Naive thymus-derived CD4-positive, alpha-beta T cell (primary cell): ENCODE data around the gene KCTD1. TPM values are rescaled to one million over a fixed set of nuclear protein-coding genes. Genes with fewer than 3 reads are reported as not detected.
"Not testable (repeated sequence)": the region's sequence is repeated elsewhere in the genome, so short reads cannot be mapped to it uniquely, and the experiment has no call there.

Experiments used
- ATAC-seq: fragments of 150-1000 bp; cut with Tn5 transposase; 2 replicates; pipeline ENCODE4 v1.10.0; 2021; ENCODE audit warnings: mild to moderate bottlenecking, moderate library complexity
- CTCF ChIA-PET: fragments of 350-600 bp; sonication (Branson Sonifier 250); formaldehyde crosslinking; loops from one replicate; lab custom pipeline; 2021; ENCODE audit warnings: antibody characterized with exemption; lab: Charles Lee
- POLR2A ChIA-PET: fragments of 350-600 bp; sonication (Branson Sonifier 250); formaldehyde crosslinking; loops from one replicate; lab custom pipeline; 2021; ENCODE audit warnings: antibody characterized with exemption, inconsistent platforms; lab: Charles Lee
- DNase-seq, 9 donors: peaks; one replicate each; pipeline versions ENCODE4 v3.0.0 to v3.0.0-alpha.2; 2020 to 2022; ENCODE audit warnings: mixed read lengths in 1 of 9
- H3K27ac ChIP-seq: one replicate; pipeline ENCODE4 v1.7.0; 2013; ENCODE audit warnings: mild to moderate bottlenecking, low read depth, low read length, moderate library complexity
- H3K27me3 ChIP-seq, 2 donors: one replicate each; pipeline ENCODE4 v1.7.0; 2013; ENCODE audit warnings: low read length in 2 of 2, mild to moderate bottlenecking in 2 of 2, moderate library complexity in 2 of 2; ENCODE audit not compliant: control insufficient read depth in 2 of 2, insufficient read depth in 2 of 2
- H3K36me3 ChIP-seq, 3 experiments: 1 replicate in 2 of 3; 2 replicates in 1 of 3; pipeline ENCODE4 v1.7.0; 2013; ENCODE audit warnings: low read length in 3 of 3, mild to moderate bottlenecking in 3 of 3, moderate library complexity in 1 of 3; ENCODE audit not compliant: insufficient read depth in 3 of 3, control insufficient read depth in 2 of 3
- H3K4me1 ChIP-seq, 2 donors: one replicate each; pipeline ENCODE4 v1.7.0; 2013; ENCODE audit warnings: low read length in 2 of 2, mild to moderate bottlenecking in 2 of 2, moderate library complexity in 1 of 2; ENCODE audit not compliant: control insufficient read depth in 2 of 2, insufficient read depth in 2 of 2
- H3K4me3 ChIP-seq: 2 replicates; pipeline ENCODE4 v1.7.0; 2013; ENCODE audit warnings: mild to moderate bottlenecking, low read length
- H3K9me3 ChIP-seq, 3 experiments: 1 replicate in 2 of 3; 2 replicates in 1 of 3; pipeline ENCODE4 v1.7.0; 2013; ENCODE audit warnings: low read length in 3 of 3; ENCODE audit not compliant: control insufficient read depth in 2 of 3
- H3K27ac Mint-ChIP-seq, 9 donors: one replicate each; pipeline ENCODE4 v1.8.0; 2020 to 2022; ENCODE audit warnings: mixed read lengths in 9 of 9, mild to moderate bottlenecking in 8 of 9, moderate library complexity in 5 of 9, inconsistent platforms in 2 of 9
- H3K27me3 Mint-ChIP-seq, 5 donors: one replicate each; pipeline ENCODE4 v1.8.0; 2021 to 2022; ENCODE audit warnings: mixed read lengths in 5 of 5, mild to moderate bottlenecking in 1 of 5
- H3K36me3 Mint-ChIP-seq, 5 donors: one replicate each; pipeline ENCODE4 v1.8.0; 2020 to 2022; ENCODE audit warnings: mixed read lengths in 5 of 5, mild to moderate bottlenecking in 3 of 5, inconsistent platforms in 1 of 5
- H3K4me1 Mint-ChIP-seq, 7 donors: one replicate each; pipeline ENCODE4 v1.8.0; 2020 to 2022; ENCODE audit warnings: mixed read lengths in 7 of 7, mild to moderate bottlenecking in 3 of 7, inconsistent platforms in 1 of 7
- H3K4me3 Mint-ChIP-seq, 10 donors: one replicate each; pipeline ENCODE4 v1.8.0; 2020 to 2022; ENCODE audit warnings: mild to moderate bottlenecking in 10 of 10, mixed read lengths in 10 of 10, moderate library complexity in 6 of 10, inconsistent platforms in 2 of 10
- H3K9me3 Mint-ChIP-seq, 11 donors: one replicate each; pipeline ENCODE4 v1.8.0; 2020 to 2022; ENCODE audit warnings: mixed read lengths in 11 of 11, mild to moderate bottlenecking in 4 of 11, inconsistent platforms in 1 of 11, moderate library complexity in 1 of 11
- intact Hi-C, 2 donors: fragments of 100-400 bp; cut with micrococcal nuclease; formaldehyde crosslinking; loops; one replicate each; pipeline ENCODE4 v1.15.1; 2023
- polyA plus RNA-seq, 2 donors: library from polyadenylated mRNA; unstranded; fragments of 300-500 nt; fragmentation: Illumina TruSeq; gene quantifications; one replicate each; pipeline ENCODE4 v1.2.3, GENCODE V29; 2021
- total RNA-seq, 6 experiments: library from RNA in 5 of 6; stranded (reverse) in 5 of 6; gene quantifications; 1 replicate in 5 of 6; 2 replicates in 1 of 6; pipeline ENCODE4 v1.2.3 and lab custom pipeline; 2021 to 2026

KCTD1 gene
- total and polyA plus RNA-seq, 7 experiments from 2014 or later, result 0.19 to 4.5 (median 2.4) TPM

- no peak for ATAC-seq
- H3K9me3 Mint-ChIP-seq, result peaks cover 0 to 5% (median 0%) of the 10 kb centered on the region in 11 donors
- intact Hi-C loops, result no loop called here
- no peak overlapping the region for H3K4me3 Mint-ChIP-seq
- no peak overlapping the region for H3K27ac Mint-ChIP-seq
- no peak for DNase-seq
- H3K36me3 Mint-ChIP-seq, result no peaks in the 10 kb centered on the region
- Histone ChIP-seq H3K4me3 (no peak overlapping the region), H3K27me3 (peaks cover 0 to 2% of the 10 kb centered on the region in 2 donors), H3K4me1 (no peaks in the 10 kb centered on the region), H3K36me3 (no peaks in the 10 kb centered on the region), H3K27ac (no peak overlapping the region), H3K9me3 (no peaks in the 10 kb centered on the region)
- POLR2A ChIA-PET, result no interaction called here
- CTCF ChIA-PET, result no interaction called here
- peaks cover 4 to 31% (median 22%) of the 10 kb centered on the region in 5 donors for H3K27me3 Mint-ChIP-seq
- peaks cover 0 to 4% (median 0%) of the 10 kb centered on the region in 7 donors for H3K4me1 Mint-ChIP-seq
Observed at GRCh38 chr18:26439537-26439936, 108.8 kb downstream of the KCTD1 start.

GRCh38 chr18:26438980-26439379 is 109.4 kb downstream of the KCTD1 start:
- H3K36me3 Mint-ChIP-seq, result no peaks in the 10 kb centered on the region
- H3K27me3 ChIP-seq, result peaks cover 0 to under 1% of the 10 kb centered on the region in 2 donors
- CTCF ChIA-PET, result no interaction called here
- H3K9me3 ChIP-seq, result no peaks in the 10 kb centered on the region
- ATAC-seq (peak; percentile 26), DNase-seq (no peak)
- POLR2A ChIA-PET, result no interaction called here
- intact Hi-C loops, result no loop called here
- H3K27me3 Mint-ChIP-seq, result peaks cover 4 to 29% (median 19%) of the 10 kb centered on the region in 5 donors
- no peaks in the 10 kb centered on the region for H3K36me3 ChIP-seq
- H3K4me3 ChIP-seq, result no peak overlapping the region
- H3K4me1 ChIP-seq, result no peaks in the 10 kb centered on the region
- peaks cover 0 to 4% (median 0%) of the 10 kb centered on the region in 7 donors for H3K4me1 Mint-ChIP-seq
- H3K27ac Mint-ChIP-seq, result no peak overlapping the region
- peaks cover 0 to 2% (median 0%) of the 10 kb centered on the region in 11 donors for H3K9me3 Mint-ChIP-seq
- no peak overlapping the region for H3K27ac ChIP-seq
- no peak overlapping the region for H3K4me3 Mint-ChIP-seq

GRCh38 chr18:26437634-26438033 is 110.7 kb downstream of the KCTD1 start:
- H3K27ac ChIP-seq, H3K4me3 Mint-ChIP-seq, H3K4me3 ChIP-seq, H3K4me1 Mint-ChIP-seq, H3K27ac Mint-ChIP-seq, H3K36me3 ChIP-seq, CTCF ChIA-PET, H3K9me3 Mint-ChIP-seq, intact Hi-C loops, H3K9me3 ChIP-seq, DNase-seq, H3K4me1 ChIP-seq, ATAC-seq, H3K27me3 ChIP-seq, POLR2A ChIA-PET, H3K36me3 Mint-ChIP-seq: not testable (repeated sequence)
- H3K27me3 Mint-ChIP-seq, result peaks cover 7 to 29% (median 12%) of the 10 kb centered on the region in 5 donors

GRCh38 chr18:26436176-26437051 is 111.9 kb downstream of the KCTD1 start:
- no peaks in the 10 kb centered on the region for H3K36me3 ChIP-seq
- Mint-ChIP-seq H3K27ac (no peak overlapping the region), H3K27me3 (peaks cover 5 to 29% (median 12%) of the 10 kb centered on the region in 5 donors), H3K4me1 (peaks cover 0 to 4% (median 0%) of the 10 kb centered on the region in 7 donors), H3K9me3 (no peaks in the 10 kb centered on the region), H3K4me3 (no peak overlapping the region), H3K36me3 (no peaks in the 10 kb centered on the region)
- POLR2A ChIA-PET, result no interaction called here
- no peak overlapping the region for H3K27ac ChIP-seq
- no peaks in the 10 kb centered on the region for H3K9me3 ChIP-seq
- H3K4me1 ChIP-seq, result no peaks in the 10 kb centered on the region
- no peak for ATAC-seq
- no peak for DNase-seq
- no peaks in the 10 kb centered on the region for H3K27me3 ChIP-seq
- intact Hi-C loops, result no loop called here
- no peak overlapping the region for H3K4me3 ChIP-seq
- CTCF ChIA-PET, result no interaction called here

GRCh38 chr18:26435415-26436095 is 112.8 kb downstream of the KCTD1 start:
- peaks cover 0 to 6% (median 0%) of the 10 kb centered on the region in 11 donors for H3K9me3 Mint-ChIP-seq
- intact Hi-C loops, result no loop called here

GRCh38 chr18:26434887-26435286 is 113.5 kb downstream of the KCTD1 start:
- H3K27ac Mint-ChIP-seq, result no peak overlapping the region
- Histone ChIP-seq H3K9me3 (no peaks in the 10 kb centered on the region), H3K27me3 (no peaks in the 10 kb centered on the region), H3K36me3 (no peaks in the 10 kb centered on the region), H3K4me1 (no peaks in the 10 kb centered on the region), H3K4me3 (no peak overlapping the region), H3K27ac (no peak overlapping the region)
- ChIA-PET CTCF (no interaction called here), POLR2A (no interaction called here)
- peaks cover 4 to 29% (median 12%) of the 10 kb centered on the region in 5 donors for H3K27me3 Mint-ChIP-seq
- H3K36me3 Mint-ChIP-seq, result no peaks in the 10 kb centered on the region
- intact Hi-C loops, result no loop called here
- peaks cover 0 to 4% (median 0%) of the 10 kb centered on the region in 7 donors for H3K4me1 Mint-ChIP-seq
- H3K4me3 Mint-ChIP-seq, result no peak overlapping the region
- H3K9me3 Mint-ChIP-seq, result peaks cover 0 to 8% (median 0%) of the 10 kb centered on the region in 11 donors
- ATAC-seq (no peak), DNase-seq (no peak)

More at GRCh38 chr18:26435415-26436095, 112.8 kb downstream of the KCTD1 start:
- H3K4me3 ChIP-seq, result no peak overlapping the region
- H3K9me3 ChIP-seq, result no peaks in the 10 kb centered on the region
- peaks cover 4 to 29% (median 12%) of the 10 kb centered on the region in 5 donors for H3K27me3 Mint-ChIP-seq
- no peaks in the 10 kb centered on the region for H3K36me3 Mint-ChIP-seq
- H3K27me3 ChIP-seq, result no peaks in the 10 kb centered on the region
- ChIA-PET POLR2A (no interaction called here), CTCF (no interaction called here)
- H3K4me3 Mint-ChIP-seq, result no peak overlapping the region
- ATAC-seq (no peak), DNase-seq (no peak)
- peaks cover 0 to 4% (median 0%) of the 10 kb centered on the region in 7 donors for H3K4me1 Mint-ChIP-seq
- no peaks in the 10 kb centered on the region for H3K4me1 ChIP-seq
- H3K27ac ChIP-seq, result no peak overlapping the region
- H3K36me3 ChIP-seq, result no peaks in the 10 kb centered on the region
- H3K27ac Mint-ChIP-seq, result no peak overlapping the region
